Stimulated activated CD4-positive, alpha-beta T cell treated with anti-CD3 and anti-CD28 coated beads, TNF-alpha, amount 100 ng/mL, for 24 hours (primary cell): ENCODE measurements around the gene XPNPEP3.
"Not testable (repeated sequence)": the region's sequence is repeated elsewhere in the genome, so short reads cannot be mapped to it uniquely, and the experiment has no call there.

Source experiments
- DNase-seq, 3 experiments: peaks; one replicate each; pipeline ENCODE4 v3.0.0-alpha.2; 2020; ENCODE audit warnings: low read depth in 3 of 3

Gene XPNPEP3

GRCh38 chr22:40857309-40857855, 434 bp downstream of the XPNPEP3 start:
- no peak for DNase-seq

GRCh38 chr22:40862013-40862412, 5.1 kb downstream of the XPNPEP3 start, which contains the start of gene DNAJB7:
TSS of gene DNAJB7 (minus strand) at chr22:40862113. CDS start at chr22:40861994, 119 bp downstream.
- no peak for DNase-seq

- DNase-seq: no peak
Observed at GRCh38 chr22:40862537-40862936, 5.6 kb downstream of the XPNPEP3 start.

GRCh38 chr22:40867109-40867508, 10.2 kb downstream of the XPNPEP3 start:
- DNase-seq: no peak

- not testable (repeated sequence) for DNase-seq
Observed at GRCh38 chr22:40868379-40868778, 11.4 kb downstream of the XPNPEP3 start.

- no peak for DNase-seq
Observed at GRCh38 chr22:40874016-40874415, 17.1 kb downstream of the XPNPEP3 start.

- no peak for DNase-seq
Observed at GRCh38 chr22:40875111-40875510, 18.2 kb downstream of the XPNPEP3 start.

- DNase-seq: no peak
Observed at GRCh38 chr22:40876907-40877306, 20.0 kb downstream of the XPNPEP3 start.

- DNase-seq: no peak
Observed at GRCh38 chr22:40877488-40877887, 20.5 kb downstream of the XPNPEP3 start.

- no peak for DNase-seq
Observed at GRCh38 chr22:40878922-40879321, 22.0 kb downstream of the XPNPEP3 start.

- no peak for DNase-seq
Observed at GRCh38 chr22:40889116-40889515, 32.2 kb downstream of the XPNPEP3 start.

GRCh38 chr22:40890881-40891280, 33.9 kb downstream of the XPNPEP3 start:
- DNase-seq: no peak

GRCh38 chr22:40894417-40894816, 37.5 kb downstream of the XPNPEP3 start:
- no peak for DNase-seq

GRCh38 chr22:40898850-40899357, 42.0 kb downstream of the XPNPEP3 start:
- DNase-seq: peak in 2 of 3 experiments; percentile 6 to 9

- no peak for DNase-seq
Observed at GRCh38 chr22:40904101-40904500, 47.2 kb downstream of the XPNPEP3 start.

- no peak for DNase-seq
Observed at GRCh38 chr22:40908895-40909294, 51.9 kb downstream of the XPNPEP3 start.

GRCh38 chr22:40911772-40912171, 54.8 kb downstream of the XPNPEP3 start:
- no peak for DNase-seq

- DNase-seq: not testable (repeated sequence)
Observed at GRCh38 chr22:40912987-40913386, 56.0 kb downstream of the XPNPEP3 start.

- DNase-seq: no peak
Observed at GRCh38 chr22:40919446-40919845, 62.5 kb downstream of the XPNPEP3 start.

- no peak for DNase-seq
Observed at GRCh38 chr22:40920526-40920925, 63.6 kb downstream of the XPNPEP3 start.

- DNase-seq: peak in 1 of 3 experiments; percentile 6
Observed at GRCh38 chr22:40922484-40923303, 65.7 kb downstream of the XPNPEP3 start.

GRCh38 chr22:40928657-40929056, 71.7 kb downstream of the XPNPEP3 start:
- no peak for DNase-seq

- no peak for DNase-seq
Observed at GRCh38 chr22:40932396-40932795, 75.4 kb downstream of the XPNPEP3 start.
